B cell (primary cell): ENCODE results near the gene STK16.

Source experiments
- EZH2 ChIP-seq: IDR thresholded peaks from 2 replicates; pipeline ENCODE4 v1.6.1; 2012; ENCODE audit warnings: borderline replicate concordance, low read depth, mild to moderate bottlenecking, moderate library complexity, low read length; ENCODE audit not compliant: insufficient read depth, poor library complexity, severe bottlenecking
- TF ChIP-seq, protein P1 (sequence below): fragments of 200-600 bp; IDR thresholded peaks from one replicate; pipeline ENCODE4 v1.8.0; 2022; ENCODE audit warnings: antibody characterized with exemption, mild to moderate bottlenecking

- no peak for TF ChIP-seq EZH2
- TF ChIP-seq, protein P1, sequence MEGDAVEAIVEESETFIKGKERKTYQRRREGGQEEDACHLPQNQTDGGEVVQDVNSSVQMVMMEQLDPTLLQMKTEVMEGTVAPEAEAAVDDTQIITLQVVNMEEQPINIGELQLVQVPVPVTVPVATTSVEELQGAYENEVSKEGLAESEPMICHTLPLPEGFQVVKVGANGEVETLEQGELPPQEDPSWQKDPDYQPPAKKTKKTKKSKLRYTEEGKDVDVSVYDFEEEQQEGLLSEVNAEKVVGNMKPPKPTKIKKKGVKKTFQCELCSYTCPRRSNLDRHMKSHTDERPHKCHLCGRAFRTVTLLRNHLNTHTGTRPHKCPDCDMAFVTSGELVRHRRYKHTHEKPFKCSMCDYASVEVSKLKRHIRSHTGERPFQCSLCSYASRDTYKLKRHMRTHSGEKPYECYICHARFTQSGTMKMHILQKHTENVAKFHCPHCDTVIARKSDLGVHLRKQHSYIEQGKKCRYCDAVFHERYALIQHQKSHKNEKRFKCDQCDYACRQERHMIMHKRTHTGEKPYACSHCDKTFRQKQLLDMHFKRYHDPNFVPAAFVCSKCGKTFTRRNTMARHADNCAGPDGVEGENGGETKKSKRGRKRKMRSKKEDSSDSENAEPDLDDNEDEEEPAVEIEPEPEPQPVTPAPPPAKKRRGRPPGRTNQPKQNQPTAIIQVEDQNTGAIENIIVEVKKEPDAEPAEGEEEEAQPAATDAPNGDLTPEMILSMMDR, result no peak
Measured at GRCh38 chr2:219214786-219215185, 30.5 kb upstream of the STK16 start.
